Measurements from ENCODE around the gene SNRPA1. TPM values are rescaled to one million over a fixed set of nuclear protein-coding genes. Genes with fewer than 3 reads are reported as not detected.

Gene SNRPA1
- total and polyA plus RNA-seq, 2 donors (not counting 3 experiments of a cell fraction or from before 2014, with no cell fraction given): 68.5 to 82.7 TPM

GRCh38 chr15:101237251-101237650 is 57.8 kb downstream of the SNRPA1 start:
- intact Hi-C loops (cut with micrococcal nuclease): no loop called here
- POLR2A ChIA-PET: no interaction called here

More at GRCh38 chr15:101237251-101237650, 57.8 kb downstream of the SNRPA1 start:
- peaks cover 3% of the 10 kb centered on the region for H3K4me1 ChIP-seq (ENCODE audit: control insufficient read depth, extremely low read depth, insufficient read depth, low read length)
- no peaks in the 10 kb centered on the region for H3K27me3 ChIP-seq (ENCODE audit: control insufficient read depth in 2 of 2, insufficient read depth in 2 of 2, low read length in 2 of 2)
- H3K9ac ChIP-seq (replicated peaks; ENCODE audit: extremely low read depth, insufficient read depth, low read length): no peak overlapping the region
- H3K79me2 ChIP-seq (ENCODE audit: control insufficient read depth, insufficient read depth, low read length): peaks cover 93% of the 10 kb centered on the region
- no peak overlapping the region for H3K27ac ChIP-seq (ENCODE audit: insufficient read depth, low read depth, low read length)
- no peak overlapping the region for H2AFZ ChIP-seq (ENCODE audit: low read depth, low read length)
- no peaks in the 10 kb centered on the region for H3K9me3 ChIP-seq (replicated peaks; ENCODE audit: control insufficient read depth, insufficient read depth, low read length)
- dilution Hi-C loops (cut with MboI; ENCODE audit: extremely low pct_ligation_motif_present, low sequenced_read_pairs): no loop called here
- DNase-seq (ENCODE audit: low read depth, low spot score) (no peak), FAIRE-seq (no peak)
- H3K4me2 ChIP-seq (ENCODE audit: insufficient read depth, low read length): no peak overlapping the region
- CTCF ChIA-PET: interaction anchor here (0.6 to 1.1 kb wide), 2 partner anchors 42 to 1712 kb away, joined by 3 read pairs; no protein-coding TSS in a partner anchor
- no peaks in the 10 kb centered on the region for H3K9me1 ChIP-seq (replicated peaks; ENCODE audit: control insufficient read depth, extremely low read depth, insufficient read depth, low read length)
- no peak for TF ChIP-seq FOS (IDR thresholded peaks at IDR 0.05; ENCODE audit: borderline replicate concordance, insufficient read depth, low read length)
- TF ChIP-seq CTCF (IDR thresholded peaks at IDR 0.05; ENCODE audit: extremely low read depth in 1 of 2, insufficient read depth in 1 of 2, low read depth in 1 of 2, low read length in 2 of 2): no peak
- TF ChIP-seq MYC (IDR thresholded peaks at IDR 0.05; ENCODE audit: low read depth, low read length): no peak
- TF ChIP-seq JUN (IDR thresholded peaks at IDR 0.05; ENCODE audit: borderline replicate concordance, insufficient read depth, insufficient read length, low read depth): no peak
- TF ChIP-seq POLR2AphosphoS5 (IDR thresholded peaks at IDR 0.05; ENCODE audit: insufficient read depth, low read depth, low read length): no peak
- TF ChIP-seq GATA2 (IDR thresholded peaks at IDR 0.05; ENCODE audit: insufficient read depth, insufficient read length, low read depth, low read length): no peak
- no peak for TF ChIP-seq POLR2A (IDR thresholded peaks at IDR 0.05; ENCODE audit: low read depth, low read length)
- TF ChIP-seq EZH2 (IDR thresholded peaks at IDR 0.05; ENCODE audit: borderline replicate concordance, low read depth, low read length, severe bottlenecking): no peak
- TF ChIP-seq MAX (IDR thresholded peaks at IDR 0.05; ENCODE audit: insufficient read depth, insufficient read length): no peak
- H3K4me3 ChIP-seq (replicated peaks in 1 of 3; ENCODE audit: insufficient read depth in 1 of 3, low read depth in 1 of 3, low read length in 3 of 3): no peak overlapping the region
- no TSS peak for BruUV-seq (replicated peaks)
- H3K36me3 ChIP-seq (ENCODE audit: control insufficient read depth in 2 of 2, extremely low read depth in 1 of 2, insufficient read depth in 2 of 2, low read length in 2 of 2): peaks cover 5 to 8% of the 10 kb centered on the region in 2 experiments
- H4K20me1 ChIP-seq (replicated peaks; ENCODE audit: control insufficient read depth, extremely low read depth, insufficient read depth, low read length): peaks cover 10% of the 10 kb centered on the region

Data from endothelial cell of umbilical vein (primary cell).